HG03457 (cell line): ENCODE data around the gene ADK.
"Not testable (repeated sequence)": the region's sequence is repeated elsewhere in the genome, so short reads cannot be mapped to it uniquely, and the experiment has no call there.

ENCODE experiments used
- ATAC-seq: cut with Tn5 transposase; IDR thresholded peaks from one replicate; pipeline ENCODE4 v1.9.1; 2021; ENCODE audit warnings: moderate number of reproducible peaks; ENCODE audit not compliant: unreplicated experiment

Gene ADK

DNA sequence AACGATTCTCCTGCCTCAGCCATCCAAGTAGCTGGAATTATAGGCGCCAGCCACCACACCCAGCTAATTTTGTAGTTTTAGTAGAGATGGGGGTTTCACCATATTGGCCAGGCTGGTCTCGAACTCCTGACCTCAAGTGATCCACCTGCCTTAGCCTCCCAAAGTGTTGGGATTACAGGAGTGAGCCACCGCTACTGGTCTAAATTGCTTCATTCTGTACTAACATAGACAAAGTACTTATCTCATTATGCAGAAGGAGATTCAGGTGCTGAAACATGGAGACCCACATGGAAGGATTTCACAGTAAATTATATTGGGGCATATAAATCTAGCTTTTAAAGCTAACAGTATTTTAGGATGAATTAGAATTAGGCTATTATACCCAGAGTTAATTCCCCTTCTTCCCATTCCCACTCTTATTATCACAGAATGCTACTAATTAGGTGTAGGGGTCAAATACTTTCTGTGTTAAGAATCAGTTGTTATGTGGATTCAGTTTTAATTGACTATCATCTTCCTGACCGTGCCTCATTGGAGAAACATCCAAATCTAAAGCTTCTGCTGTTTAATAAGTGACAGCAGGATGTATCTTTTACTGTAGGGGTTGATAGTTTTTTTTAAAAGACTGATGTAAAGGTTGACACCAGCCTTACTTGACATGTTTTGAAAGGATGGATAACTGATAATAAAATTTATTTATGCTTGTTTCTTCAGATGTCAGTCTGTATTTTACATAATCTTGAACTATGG is 27.2 kb downstream of the ADK start:
- no peak for ATAC-seq

DNA sequence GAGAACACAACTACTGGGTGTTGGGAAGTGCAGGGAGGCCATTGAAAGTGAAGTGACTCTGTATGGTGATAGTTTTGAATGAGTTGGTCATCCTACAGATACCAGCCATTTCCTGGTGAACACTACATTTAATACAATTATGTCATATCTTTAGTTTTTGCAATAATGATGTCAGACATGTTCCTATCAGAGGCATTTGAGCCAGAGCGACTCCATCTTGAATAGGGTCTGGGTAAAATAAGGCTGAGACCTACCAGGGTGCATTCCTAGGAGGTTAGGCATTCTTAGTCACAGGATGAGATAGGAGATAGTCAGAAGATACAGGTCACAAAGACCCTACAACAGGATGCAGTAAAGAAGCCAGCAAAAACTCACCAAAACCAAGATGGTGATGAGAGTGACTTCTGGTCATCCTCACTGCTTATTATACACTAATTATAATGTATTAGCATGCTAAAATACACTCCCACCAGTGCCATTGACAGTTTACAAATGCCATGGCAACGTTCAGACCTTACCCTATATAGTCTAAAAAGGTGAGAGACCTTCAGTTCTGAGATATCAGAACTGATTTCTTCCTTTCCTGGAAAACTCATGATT is 28.2 kb downstream of the ADK start:
- no peak for ATAC-seq

DNA sequence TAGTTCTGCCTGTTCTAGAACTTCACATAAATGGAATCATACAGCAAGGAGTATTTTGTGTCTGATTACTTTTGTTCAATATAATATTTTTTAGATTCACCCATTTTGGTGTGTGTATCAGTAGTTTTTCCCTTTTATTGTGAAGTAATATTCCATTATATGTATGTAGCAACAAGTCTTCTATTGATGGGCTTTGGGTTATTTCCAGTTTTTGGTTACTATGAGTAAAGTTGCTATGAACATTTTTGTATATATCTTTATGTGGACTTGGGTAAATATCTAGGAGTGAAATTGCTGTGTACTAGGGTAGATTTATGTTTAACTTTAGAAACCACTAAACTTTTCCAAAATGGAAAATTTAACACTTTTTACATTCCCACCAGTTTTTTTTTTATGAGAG is 35.7 kb downstream of the ADK start:
- no peak for ATAC-seq

DNA sequence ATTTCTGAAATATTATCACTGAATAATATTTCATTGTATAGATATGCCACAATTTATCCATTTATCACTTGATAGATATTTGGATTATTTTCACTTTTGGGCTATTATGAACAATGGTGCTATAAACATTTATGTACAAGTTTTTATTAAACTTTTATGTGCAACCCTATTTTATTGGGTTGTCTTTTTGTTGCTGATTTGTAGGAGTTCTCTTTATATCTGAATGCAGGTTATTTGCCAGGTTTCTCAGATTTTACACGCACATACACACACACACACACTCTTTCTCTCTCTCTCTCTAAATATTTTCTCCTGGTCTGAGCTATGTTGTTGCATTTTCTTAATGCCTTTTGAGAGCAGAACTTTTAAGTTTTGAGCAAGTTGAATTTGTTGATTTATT is 36.2 kb downstream of the ADK start:
- ATAC-seq, result no peak

DNA sequence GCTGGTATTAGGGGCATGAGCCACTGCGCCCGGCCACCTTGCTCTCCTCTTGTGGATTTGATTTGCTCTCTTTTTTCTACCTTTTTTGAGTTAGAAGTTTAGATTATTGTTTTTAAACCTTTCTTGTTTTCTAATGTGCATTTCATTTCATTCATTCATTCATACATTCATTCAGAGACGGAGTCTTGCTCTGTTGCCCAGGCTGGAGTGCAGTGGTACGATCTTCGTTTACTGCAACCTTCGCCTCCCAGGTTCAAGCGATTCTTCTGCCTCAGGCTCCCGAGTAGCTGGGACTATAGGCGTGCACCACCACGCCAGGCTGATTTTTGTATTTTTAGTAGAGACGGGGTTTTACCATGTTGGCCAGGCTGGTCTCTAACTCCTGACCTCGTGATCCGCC is 37.6 kb downstream of the ADK start:
- not testable (repeated sequence) for ATAC-seq

DNA sequence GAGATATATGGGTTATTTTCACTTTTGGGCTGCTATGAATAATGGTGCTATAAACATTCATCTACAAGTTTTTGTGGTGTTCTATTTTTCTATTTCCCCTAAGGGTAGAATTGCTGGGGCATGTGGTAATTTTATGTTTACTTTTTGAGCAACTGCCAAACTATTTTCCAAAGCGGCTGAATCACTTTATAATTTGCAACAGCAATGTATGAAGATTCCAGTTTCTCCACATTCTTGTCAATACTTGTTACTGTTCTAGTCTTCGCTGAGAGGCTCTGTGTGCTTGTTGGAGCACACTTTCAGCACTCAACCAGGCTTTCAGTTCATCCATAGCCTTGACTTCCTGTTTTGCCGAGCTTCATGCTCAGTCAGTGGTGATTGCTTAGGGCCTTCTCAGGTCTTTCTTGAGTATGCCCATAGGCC is 39.0 kb downstream of the ADK start:
- peak; percentile 73 for ATAC-seq

DNA sequence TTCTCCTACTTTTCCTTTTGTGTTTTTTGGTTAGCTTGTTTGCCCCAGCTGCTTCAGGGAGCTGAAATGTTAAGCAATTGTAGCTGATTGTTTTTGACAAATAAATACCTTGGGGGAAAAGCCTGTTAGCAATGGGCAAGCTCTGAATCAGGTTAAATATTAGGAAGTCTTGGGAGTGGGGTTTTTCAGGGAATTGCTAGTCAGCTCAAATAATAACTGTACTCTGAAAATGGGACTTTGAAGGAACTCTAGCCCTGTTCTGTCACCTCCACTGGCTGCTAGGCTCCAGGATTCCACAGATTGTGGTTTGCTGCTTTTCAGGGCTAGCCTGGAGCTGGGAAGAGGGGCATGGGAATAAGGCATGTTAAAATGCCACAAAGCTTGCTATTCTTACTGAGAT is 39.5 kb downstream of the ADK start:
- ATAC-seq, result no peak

DNA sequence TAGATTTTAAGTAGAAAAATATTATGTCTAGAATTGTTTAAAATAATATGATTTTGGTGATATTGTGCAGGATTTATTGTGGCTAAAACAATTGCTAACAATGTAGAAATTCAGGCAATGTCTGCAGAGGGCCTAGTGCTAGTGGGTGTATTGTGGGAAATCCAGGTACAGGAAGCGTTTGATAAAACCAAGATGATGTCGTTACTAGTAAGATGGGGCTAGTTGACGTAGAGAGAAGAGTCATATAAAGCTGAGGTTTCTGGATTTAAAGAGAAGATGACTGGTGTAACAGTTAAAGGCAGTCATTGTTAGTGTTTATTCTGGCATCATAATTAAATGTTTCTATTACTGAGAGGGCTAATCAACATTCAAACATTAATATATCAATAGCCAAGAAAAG is 43.5 kb downstream of the ADK start:
- ATAC-seq, result no peak

DNA sequence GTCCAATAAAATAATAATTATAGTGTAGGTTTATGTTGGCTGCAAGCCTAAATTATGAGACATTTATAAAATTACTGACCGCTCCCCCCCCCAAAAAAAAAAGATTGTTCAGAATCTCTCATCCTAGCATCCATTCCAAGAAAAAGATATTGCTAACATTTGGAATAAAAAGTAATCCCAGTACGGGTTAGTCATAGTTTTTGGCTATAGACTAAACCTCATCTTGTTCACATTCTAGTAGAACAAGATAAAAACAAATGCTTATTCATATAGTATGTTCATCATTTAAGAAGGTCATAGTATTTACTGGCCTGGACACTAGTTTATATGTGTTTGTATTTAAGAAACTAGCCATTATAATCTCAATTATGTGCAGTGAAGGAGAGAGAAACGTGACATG is 44.0 kb downstream of the ADK start:
- ATAC-seq, result no peak

DNA sequence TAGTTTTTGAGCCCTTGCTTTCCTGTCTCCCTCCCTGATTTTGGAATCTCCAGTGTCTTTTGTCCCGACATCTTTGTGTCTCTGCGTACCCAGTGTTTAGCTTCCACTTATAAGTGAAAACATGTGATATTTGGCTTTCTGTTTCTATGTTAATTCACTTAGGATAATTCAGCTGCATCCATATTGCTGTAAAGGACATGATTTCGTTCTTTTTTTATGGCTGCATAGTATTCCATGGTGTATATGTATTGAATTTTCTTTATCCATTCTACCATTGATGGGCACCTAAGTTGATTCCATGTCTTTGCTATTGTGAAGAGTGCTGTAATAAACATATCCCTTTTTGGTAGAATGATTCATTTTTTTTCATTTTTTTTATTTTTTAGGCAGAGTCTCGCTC is 48.3 kb downstream of the ADK start:
- no peak for ATAC-seq

DNA sequence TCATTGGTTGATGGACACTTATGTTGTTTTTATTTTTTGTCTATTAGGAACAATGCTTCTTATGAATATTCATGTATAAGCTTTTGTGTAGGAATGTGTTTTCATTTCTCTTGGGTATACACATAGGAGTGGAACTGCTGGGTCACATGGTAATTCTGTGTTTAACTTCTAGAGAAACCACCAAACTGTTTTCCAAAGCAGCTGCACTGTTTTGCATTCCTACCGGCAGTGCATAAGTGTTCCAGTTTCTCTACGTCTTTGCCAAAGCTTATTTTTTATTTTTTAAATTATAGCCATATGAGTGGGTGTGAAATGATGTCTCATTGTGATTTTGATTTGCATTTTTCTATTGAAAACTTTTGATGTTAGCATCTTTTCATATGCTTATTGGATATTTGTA is 51.3 kb downstream of the ADK start:
- no peak for ATAC-seq

DNA sequence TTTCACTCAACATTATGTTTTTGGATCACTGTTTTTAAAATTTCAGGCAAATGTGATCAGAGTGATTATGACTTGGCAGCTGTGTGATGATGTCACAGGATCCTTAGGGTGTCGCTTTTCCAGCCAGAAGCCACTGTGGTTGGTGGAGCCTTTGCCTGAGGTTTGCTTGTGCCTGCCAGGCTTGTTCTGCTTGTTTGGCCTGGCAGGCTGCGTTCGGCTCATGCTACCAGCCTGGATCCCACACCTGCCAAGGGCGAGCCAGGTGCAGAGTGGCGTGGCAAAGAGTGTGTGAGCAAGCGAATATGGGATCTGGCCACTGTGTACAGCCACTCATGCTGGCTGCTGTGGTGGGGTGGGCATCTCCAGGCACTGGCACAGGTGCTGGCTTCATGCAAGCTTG is 55.7 kb downstream of the ADK start:
- no peak for ATAC-seq

DNA sequence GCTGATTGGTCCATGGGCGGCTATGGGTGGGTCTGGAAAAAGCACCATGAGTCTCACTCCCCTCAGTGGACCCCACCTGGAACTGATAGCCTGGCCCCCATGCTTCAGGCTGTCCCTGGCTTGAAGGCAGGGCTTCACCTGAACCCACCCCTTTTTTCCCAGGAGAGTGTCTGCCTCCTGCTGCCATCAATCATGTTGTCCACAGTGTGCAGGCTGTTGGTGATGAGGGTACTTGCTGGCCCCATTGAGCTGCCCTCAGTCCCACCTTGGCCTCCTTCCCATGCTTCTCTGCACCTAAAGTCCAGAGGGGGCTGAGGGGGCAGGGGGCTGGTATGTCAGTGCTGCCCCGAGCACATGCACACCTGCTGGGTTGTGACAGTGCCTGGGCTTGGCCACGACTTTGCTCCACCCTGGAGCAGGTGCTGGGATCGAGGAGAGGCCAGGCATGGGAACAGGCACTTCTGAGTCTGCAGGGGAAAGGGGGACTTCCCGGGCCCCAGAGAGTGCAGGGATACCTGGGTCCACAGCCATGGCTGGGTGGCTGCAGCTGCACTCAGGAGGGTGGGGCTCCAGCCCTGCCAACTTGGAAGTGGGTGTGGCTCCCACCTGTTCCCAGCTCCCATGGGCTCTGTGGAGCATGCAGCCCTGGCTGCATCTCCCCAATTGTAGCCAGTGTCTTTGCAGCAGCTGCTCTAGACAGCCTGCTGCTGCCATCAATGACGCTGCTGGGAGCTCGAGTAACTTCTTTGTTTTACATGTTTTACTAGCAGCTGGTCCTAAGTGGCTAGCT is 56.9 kb downstream of the ADK start:
- ATAC-seq, result no peak

DNA sequence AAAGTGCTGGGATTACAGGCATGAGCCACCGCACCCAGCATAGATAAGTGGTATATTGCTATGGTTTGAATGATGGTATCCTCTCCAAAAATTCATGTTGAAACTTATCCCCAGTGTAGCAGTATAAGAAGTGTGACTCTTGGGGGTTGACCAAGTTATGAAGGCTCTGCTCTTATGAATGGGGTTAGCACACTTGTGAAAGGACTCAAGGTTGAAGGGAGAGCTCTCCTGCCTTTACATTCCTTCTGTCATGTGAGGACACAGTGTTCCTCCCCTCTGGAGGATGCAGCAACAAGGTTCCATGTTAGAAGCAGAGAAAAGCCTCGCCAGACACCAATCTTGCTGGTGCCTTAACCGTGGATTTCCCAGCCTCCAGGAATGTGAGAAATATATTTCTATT is 58.0 kb downstream of the ADK start:
- ATAC-seq, result no peak

DNA sequence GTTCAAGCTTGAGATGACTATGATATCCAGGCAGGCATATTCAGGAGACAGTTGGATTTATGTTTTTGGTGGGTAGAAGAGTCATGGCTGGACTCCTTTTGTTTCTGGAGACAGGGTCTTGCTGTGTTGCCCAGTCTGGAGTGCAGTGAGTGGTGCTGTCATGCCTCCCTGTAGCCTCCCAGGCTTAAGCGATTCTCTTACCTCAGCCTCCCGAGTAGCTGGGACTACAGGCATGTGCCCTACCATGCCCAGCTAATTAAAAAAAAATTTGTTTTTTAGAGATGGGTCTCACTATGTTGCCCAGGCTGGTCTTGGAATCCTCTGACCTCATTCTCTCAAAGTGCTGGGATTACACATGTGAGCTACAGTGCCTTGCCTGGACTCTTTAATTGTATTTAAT is 62.0 kb downstream of the ADK start:
- ATAC-seq, result no peak

DNA sequence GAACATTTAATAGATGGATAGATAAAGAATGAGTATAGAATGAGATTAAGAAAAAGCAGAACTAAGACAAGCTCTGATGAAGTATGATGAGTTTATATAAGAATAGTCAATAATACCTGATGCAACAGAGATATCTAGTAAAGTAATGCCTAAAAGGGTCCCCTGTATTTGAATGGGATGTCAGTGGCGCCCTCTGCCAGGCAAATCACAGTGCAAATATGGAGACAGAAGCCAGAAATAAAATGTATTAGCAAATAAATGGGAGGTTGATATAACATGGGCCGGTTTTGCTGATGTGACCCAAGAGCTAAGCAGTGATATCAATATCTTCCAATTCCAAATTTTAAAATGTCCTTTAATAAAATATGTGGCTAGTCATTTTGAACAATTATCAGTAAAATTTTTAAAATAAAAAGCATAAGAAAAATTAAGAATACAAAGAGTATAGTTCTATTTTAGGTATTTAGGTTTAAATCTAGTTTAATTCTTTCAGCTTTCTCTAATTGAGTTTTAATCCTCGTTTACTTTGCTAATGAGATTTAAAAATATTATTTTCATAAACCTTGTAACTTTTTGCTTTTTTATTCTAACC is 62.6 kb downstream of the ADK start:
- no peak for ATAC-seq

DNA sequence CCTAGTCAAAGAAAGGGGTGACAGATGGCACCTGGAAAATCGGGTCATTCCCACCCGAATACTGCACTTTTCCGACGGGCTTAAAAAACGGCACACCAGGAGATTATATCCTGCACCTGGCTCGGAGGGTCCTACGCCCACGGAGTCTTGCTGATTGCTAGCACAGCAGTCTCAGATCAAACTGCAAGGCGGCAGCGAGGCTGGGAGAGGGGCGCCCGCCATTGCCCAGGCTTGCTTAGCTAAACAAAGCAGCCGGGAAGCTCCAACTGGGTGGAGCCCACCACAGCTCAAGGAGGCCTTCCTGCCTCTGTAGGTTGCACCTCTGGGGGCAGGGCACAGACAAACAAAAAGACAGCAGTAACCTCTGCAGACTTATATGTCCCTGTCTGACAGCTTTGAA is 66.1 kb downstream of the ADK start:
- ATAC-seq, result not testable (repeated sequence)

DNA sequence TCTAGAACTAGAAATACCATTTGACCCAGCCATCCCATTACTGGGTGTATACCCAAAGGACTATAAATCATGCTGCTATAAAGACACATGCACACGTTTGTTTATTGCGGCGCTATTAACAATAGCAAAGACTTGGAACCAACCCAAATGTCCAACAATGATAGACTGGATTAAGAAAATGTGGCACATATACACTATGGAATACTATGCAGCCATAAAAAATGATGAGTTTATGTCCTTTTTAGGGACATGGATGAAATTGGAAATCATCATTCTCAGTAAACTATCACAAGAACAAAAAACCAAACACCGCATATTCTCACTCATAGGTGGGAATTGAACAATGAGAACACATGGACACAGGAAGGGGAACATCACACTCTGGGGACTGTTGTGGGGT is 71.4 kb downstream of the ADK start:
- not testable (repeated sequence) for ATAC-seq

DNA sequence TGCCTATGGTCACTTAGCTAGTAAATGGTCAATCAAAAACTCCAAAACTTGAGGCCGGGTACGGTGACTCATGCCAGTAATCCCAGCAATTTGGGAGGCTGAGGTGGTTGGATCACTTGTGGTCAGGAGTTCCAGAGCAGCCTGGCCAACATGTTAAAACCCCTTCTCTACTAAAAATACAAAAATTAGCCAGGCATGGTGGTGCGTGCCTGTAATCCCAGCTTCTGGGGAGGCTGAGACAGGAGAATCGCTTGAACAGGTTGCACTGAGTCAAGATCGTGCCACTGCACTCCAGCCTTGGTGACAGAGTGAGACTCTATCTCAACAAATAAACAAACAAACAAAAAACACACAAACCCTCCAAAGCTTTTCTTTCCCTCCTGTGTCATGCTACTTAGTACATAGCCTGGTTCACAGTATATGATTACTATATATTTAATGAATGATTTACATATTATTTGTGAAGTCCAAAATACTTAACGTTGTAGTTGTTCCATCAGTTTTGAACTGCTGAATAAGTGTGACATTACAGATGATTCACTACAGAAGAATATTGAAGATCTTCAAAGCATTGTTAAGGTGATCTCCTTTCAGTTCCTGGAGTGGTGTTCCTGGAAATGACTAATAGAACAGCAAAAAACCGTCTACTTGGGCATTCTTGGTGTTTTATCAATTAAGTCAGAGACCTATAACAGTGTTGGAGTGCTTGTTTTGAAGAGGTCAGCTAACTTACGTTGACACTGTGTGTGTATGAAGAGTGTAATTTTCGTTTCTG is 72.9 kb downstream of the ADK start:
- ATAC-seq, result no peak

DNA sequence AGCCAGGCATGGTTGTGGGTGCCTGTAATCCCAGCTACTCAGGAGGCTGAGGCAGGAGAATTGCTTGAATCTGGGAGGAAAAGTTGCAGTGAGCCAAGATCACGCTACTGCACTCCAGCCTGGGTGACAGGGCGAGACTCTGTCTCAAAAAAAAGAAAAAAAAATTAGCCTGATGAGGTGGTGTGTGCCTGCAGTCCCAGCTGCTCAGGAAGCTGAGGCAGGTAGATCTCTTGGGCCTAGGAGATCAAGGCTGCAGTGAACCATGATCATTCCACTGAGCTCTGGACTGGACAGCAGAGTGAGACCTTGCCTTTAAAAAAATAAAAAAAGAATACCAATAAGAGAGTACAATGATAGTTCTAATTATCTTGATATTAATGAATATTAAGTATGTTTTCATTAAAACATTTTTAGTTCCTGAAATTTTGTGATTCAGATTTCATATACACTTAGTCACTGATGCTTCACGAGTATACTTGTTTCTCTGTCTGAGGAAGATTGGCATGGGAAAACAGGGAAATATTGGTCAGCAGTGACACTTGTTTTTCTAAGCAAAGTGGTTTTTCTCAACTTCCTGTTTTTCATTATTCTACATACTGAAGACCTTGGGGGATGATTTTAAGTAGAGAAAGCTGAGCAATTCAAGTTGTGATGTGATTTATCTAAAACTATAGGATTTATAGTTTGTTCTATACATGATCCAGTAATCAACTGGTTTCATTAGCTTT is 76.8 kb downstream of the ADK start:
- ATAC-seq, result no peak
